Common myeloid progenitor, CD34-positive (primary cell): Measurements from ENCODE around the gene AKR7A3.
A peak's percentile ranks its signal among the peaks of the same experiment; 100 is the strongest.

Experiments used
- CTCF ChIA-PET: fragments of 350-600 bp; sonication (Branson Sonifier 250); formaldehyde crosslinking; loops from one replicate; lab custom pipeline; 2021; ENCODE audit warnings: antibody characterized with exemption; lab: Charles Lee
- POLR2A ChIA-PET: fragments of 350-600 bp; sonication (Branson Sonifier 250); formaldehyde crosslinking; loops from one replicate; lab custom pipeline; 2021; ENCODE audit warnings: antibody characterized with exemption; lab: Charles Lee
- DNase-seq, 3 donors: peaks; one replicate each; pipeline versions ENCODE4 v3.0.0 to v3.0.0-alpha.2; 2013
- H3K27ac ChIP-seq, 2 experiments: 1 replicate in 1 of 2; 2 replicates in 1 of 2; pipeline ENCODE4 v1.7.0; 2013; ENCODE audit warnings: inconsistent platforms in 2 of 2, low read length in 2 of 2, mild to moderate bottlenecking in 2 of 2, low read depth in 1 of 2, moderate library complexity in 1 of 2; ENCODE audit not compliant: severe bottlenecking in 2 of 2, insufficient read depth in 1 of 2, poor library complexity in 1 of 2
- H3K27me3 ChIP-seq, 5 experiments: replicated peaks in 2 of 5; 1 replicate in 3 of 5; 2 replicates in 2 of 5; pipeline versions ENCODE4 v1.6.1 to v1.7.0; 2013; ENCODE audit warnings: low read length in 4 of 5, mild to moderate bottlenecking in 2 of 5, moderate library complexity in 2 of 5, inconsistent platforms in 1 of 5; ENCODE audit not compliant: insufficient read depth in 5 of 5, control insufficient read depth in 4 of 5
- H3K36me3 ChIP-seq, 4 experiments: 1 replicate in 2 of 4; 2 replicates in 2 of 4; pipeline versions ENCODE4 v1.6.1 to v1.7.0; 2013; ENCODE audit warnings: low read length in 3 of 4, control low read depth in 1 of 4, mild to moderate bottlenecking in 1 of 4; ENCODE audit not compliant: control insufficient read depth in 4 of 4, insufficient read depth in 4 of 4
- H3K4me1 ChIP-seq, 4 experiments: 1 replicate in 3 of 4; 2 replicates in 1 of 4; pipeline versions ENCODE4 v1.6.1 to v1.7.1; 2013; ENCODE audit warnings: low read length in 3 of 4, mild to moderate bottlenecking in 3 of 4, control low read depth in 1 of 4, inconsistent platforms in 1 of 4, moderate library complexity in 1 of 4; ENCODE audit not compliant: control insufficient read depth in 4 of 4, insufficient read depth in 4 of 4; ENCODE audit errors: control extremely low read depth in 1 of 4
- H3K4me3 ChIP-seq, 7 experiments: 1 replicate in 4 of 7; 2 replicates in 3 of 7; pipeline versions ENCODE4 v1.5.1 to v1.7.0; 2013; ENCODE audit warnings: mild to moderate bottlenecking in 7 of 7, low read length in 6 of 7, moderate library complexity in 6 of 7, inconsistent platforms in 2 of 7, low read depth in 2 of 7, control low read depth in 1 of 7; ENCODE audit not compliant: insufficient read depth in 4 of 7, control insufficient read depth in 1 of 7; ENCODE audit errors: extremely low read depth in 1 of 7
- H3K9me3 ChIP-seq, 5 experiments: 1 replicate in 4 of 5; 2 replicates in 1 of 5; pipeline versions ENCODE4 v1.6.1 to v1.7.1; 2013; ENCODE audit warnings: low read length in 4 of 5, mild to moderate bottlenecking in 2 of 5, inconsistent platforms in 1 of 5, low read depth in 1 of 5, moderate library complexity in 1 of 5; ENCODE audit not compliant: control insufficient read depth in 4 of 5, insufficient read depth in 2 of 5; ENCODE audit errors: control extremely low read depth in 1 of 5
- WGBS: methylation state at CpG from one replicate; pipeline ENCODE4 v1.1.5; 2013; ENCODE audit not compliant: insufficient coverage; 5-methylcytosine and 5-hydroxymethylcytosine counted together

Gene AKR7A3

DNA sequence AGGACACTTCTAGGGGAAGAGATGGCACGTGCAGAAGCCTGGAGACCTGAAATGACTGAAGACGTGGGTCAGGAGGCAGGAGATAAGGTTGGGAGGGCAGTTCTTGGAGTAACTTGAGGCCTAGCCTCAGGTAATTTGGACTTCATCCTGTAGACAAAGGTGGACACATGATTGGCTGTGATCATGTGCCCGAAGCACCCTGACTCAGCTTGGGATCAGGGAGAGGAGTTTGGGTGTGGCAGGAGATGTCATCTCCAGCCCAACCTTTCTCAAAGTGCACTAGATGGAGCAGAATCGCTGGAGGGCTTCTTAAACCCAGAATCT lies 25.0 kb upstream of the AKR7A3 start:
- H3K27ac ChIP-seq, result no peak overlapping the region
- H3K4me1 ChIP-seq, result peaks cover 4 to 74% (median 65%) of the 10 kb centered on the region in 4 experiments
- POLR2A ChIA-PET, result no interaction called here
- 90% methylated on average over 4 of the region's 4 CpGs for WGBS
- H3K9me3 ChIP-seq, result no peaks in the 10 kb centered on the region
- DNase-seq, result no peak
- peaks cover under 1 to 23% (median 4%) of the 10 kb centered on the region in 4 experiments for H3K36me3 ChIP-seq
- peak overlapping the region in 2 of 7 experiments; percentile 84 to 87 for H3K4me3 ChIP-seq
- CTCF ChIA-PET, result interaction anchor here (1.4 to 1.6 kb wide), 2 partner anchors 12 to 337 kb away, joined by 3 read pairs; no protein-coding TSS in a partner anchor
- no peaks in the 10 kb centered on the region for H3K27me3 ChIP-seq

GRCh38 chr1:19312782-19313635 lies 24.4 kb upstream of the AKR7A3 start:
- ChIA-PET POLR2A (interaction anchor here (0.6 kb wide), 1 partner anchor 420 kb away, joined by 3 read pairs; no protein-coding TSS in a partner anchor), CTCF (interaction anchor here (0.5 to 1.6 kb wide), 4 partner anchors 13 to 338 kb away, joined by 3 read pairs; no protein-coding TSS in a partner anchor)
- DNase-seq, result peak; percentile 47 to 70 (median 61)

GRCh38 chr1:19311931-19312781 lies 23.6 kb upstream of the AKR7A3 start, which contains the start of the genes AKR7A2 and SLC66A1:
TSS of gene AKR7A2 (minus strand) at chr1:19312144. CDS start at chr1:19312124, 20 bp downstream.
TSS of gene SLC66A1 (plus strand) at chr1:19312326. CDS start at chr1:19317678, 5,352 bp downstream.
- POLR2A ChIA-PET, result interaction anchor here (0.6 kb wide), 1 partner anchor 419 kb away, joined by 3 read pairs; no protein-coding TSS in a partner anchor
- WGBS, result under 1% methylated on average over 87 of the region's 105 CpGs
- peak; percentile 81 to 86 (median 86) for DNase-seq
- Histone ChIP-seq H3K4me3 (peak within 1 kb of the TSS; percentile 52 to 87 (median 79)), H3K9me3 (no peaks in the 10 kb centered on the region), H3K36me3 (peaks cover 2 to 24% (median 15%) of the 10 kb centered on the region in 4 experiments), H3K27ac (peak within 1 kb of the TSS; percentile 40 to 69), H3K27me3 (no peaks in the 10 kb centered on the region), H3K4me1 (peaks cover 4 to 60% (median 56%) of the 10 kb centered on the region in 4 experiments)
- CTCF ChIA-PET, result interaction anchor here (0.5 to 1.6 kb wide), 4 partner anchors 13 to 339 kb away, joined by 3 read pairs; no protein-coding TSS in a partner anchor

More at GRCh38 chr1:19312782-19313635, 24.4 kb upstream of the AKR7A3 start:
- WGBS, result 44% methylated on average over 17 of the region's 20 CpGs
- no peaks in the 10 kb centered on the region for H3K9me3 ChIP-seq
- H3K4me1 ChIP-seq, result peaks cover 4 to 69% (median 63%) of the 10 kb centered on the region in 4 experiments
- peak overlapping the region in 1 of 2 experiments; percentile 69 for H3K27ac ChIP-seq
- no peaks in the 10 kb centered on the region for H3K27me3 ChIP-seq
- peaks cover 2 to 24% (median 7%) of the 10 kb centered on the region in 4 experiments for H3K36me3 ChIP-seq
- peak overlapping the region; percentile 52 to 87 (median 79) for H3K4me3 ChIP-seq

- H3K27me3 ChIP-seq, result no peaks in the 10 kb centered on the region
- ChIA-PET POLR2A (no interaction called here), CTCF (interaction anchor here (1.4 kb wide), 1 partner anchor 70 kb away, joined by 4 read pairs; no protein-coding TSS in a partner anchor)
- DNase-seq, result no peak
- H3K4me3 ChIP-seq, result peak overlapping the region; percentile 52 to 87 (median 79)
- H3K36me3 ChIP-seq, result peaks cover 2 to 28% (median 20%) of the 10 kb centered on the region in 4 experiments
- H3K4me1 ChIP-seq, result peaks cover 2 to 54% (median 49%) of the 10 kb centered on the region in 4 experiments
- H3K27ac ChIP-seq, result peak overlapping the region; percentile 40 to 64
- H3K9me3 ChIP-seq, result no peaks in the 10 kb centered on the region
- WGBS, result under 1% methylated on average over 29 of the region's 29 CpGs
Observed at GRCh38 chr1:19311503-19311930, 22.9 kb upstream of the AKR7A3 start.

DNA sequence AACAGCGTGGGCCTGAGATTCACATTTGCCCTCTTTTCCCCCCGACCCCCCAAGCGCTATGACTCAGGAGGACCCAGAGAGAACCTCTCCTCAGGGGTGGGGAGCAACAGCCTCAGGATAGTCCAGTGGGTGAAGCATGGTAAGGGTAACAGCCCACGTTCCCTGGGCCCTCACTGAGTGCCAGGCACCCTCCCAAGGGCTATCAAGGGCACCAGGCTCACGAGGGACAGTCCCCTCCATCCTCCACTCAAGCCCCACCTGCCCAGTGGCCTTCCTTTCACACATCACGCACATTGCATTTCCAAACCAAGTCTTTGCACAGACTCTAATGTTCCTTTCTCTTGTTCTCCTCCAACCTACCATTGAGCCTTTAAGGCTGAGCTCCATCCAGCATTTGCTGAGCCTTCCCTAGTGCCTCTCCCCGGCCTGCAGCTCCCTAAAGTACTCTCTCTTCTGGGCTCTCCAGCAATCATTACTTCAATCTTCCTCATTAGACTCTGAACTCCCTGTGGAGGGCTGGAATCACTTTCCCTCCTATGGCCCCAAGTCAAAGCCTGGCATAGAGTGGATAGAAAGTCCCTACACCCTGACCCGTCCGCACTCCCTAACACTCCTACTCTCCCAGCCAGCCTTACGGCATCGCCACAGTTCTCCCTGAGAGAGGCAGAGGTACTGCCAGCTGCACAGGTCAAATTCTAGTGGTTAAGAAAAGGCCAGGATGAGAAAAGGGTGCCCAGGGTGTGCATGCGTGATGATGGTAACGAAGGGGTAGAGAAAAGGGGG lies 22.3 kb upstream of the AKR7A3 start:
- no peaks in the 10 kb centered on the region for H3K9me3 ChIP-seq
- no peaks in the 10 kb centered on the region for H3K27me3 ChIP-seq
- H3K27ac ChIP-seq, result peak overlapping the region in 1 of 2 experiments; percentile 64
- peaks cover 2 to 34% (median 25%) of the 10 kb centered on the region in 4 experiments for H3K36me3 ChIP-seq
- H3K4me1 ChIP-seq, result peaks cover 0 to 48% (median 43%) of the 10 kb centered on the region in 4 experiments
- H3K4me3 ChIP-seq, result peak overlapping the region; percentile 52 to 87 (median 79)
- WGBS, result 59% methylated on average over 9 of the region's 13 CpGs
- ChIA-PET POLR2A (no interaction called here), CTCF (interaction anchor here (1.4 kb wide), 1 partner anchor 70 kb away, joined by 4 read pairs; no protein-coding TSS in a partner anchor)
- DNase-seq, result peak in 1 of 3 donors; percentile 21

GRCh38 chr1:19310061-19310460 lies 21.5 kb upstream of the AKR7A3 start:
- Histone ChIP-seq H3K4me3 (no peak overlapping the region), H3K9me3 (no peaks in the 10 kb centered on the region), H3K4me1 (peaks cover 0 to 40% (median 35%) of the 10 kb centered on the region in 4 experiments), H3K36me3 (peaks cover 4 to 42% (median 33%) of the 10 kb centered on the region in 4 experiments), H3K27ac (no peak overlapping the region), H3K27me3 (no peaks in the 10 kb centered on the region)
- ChIA-PET CTCF (interaction anchor here (1.4 kb wide), 1 partner anchor 69 kb away, joined by 4 read pairs; no protein-coding TSS in a partner anchor), POLR2A (interaction anchor here (0.7 kb wide), 1 partner anchor 10 kb away, joined by 4 read pairs; no protein-coding TSS in a partner anchor)
- DNase-seq, result no peak
- 86% methylated on average over 2 of the region's 7 CpGs for WGBS
